ENCODE data around the gene ZNF576. TPM values are rescaled to one million over a fixed set of nuclear protein-coding genes. Genes with fewer than 3 reads are reported as not detected.
"Not testable (repeated sequence)": the region's sequence is repeated elsewhere in the genome, so short reads cannot be mapped to it uniquely, and the experiment has no call there.

The ZNF576 gene
- total RNA-seq, 2 donors from 2014 or later, result 15.9 to 19.6 TPM

DNA sequence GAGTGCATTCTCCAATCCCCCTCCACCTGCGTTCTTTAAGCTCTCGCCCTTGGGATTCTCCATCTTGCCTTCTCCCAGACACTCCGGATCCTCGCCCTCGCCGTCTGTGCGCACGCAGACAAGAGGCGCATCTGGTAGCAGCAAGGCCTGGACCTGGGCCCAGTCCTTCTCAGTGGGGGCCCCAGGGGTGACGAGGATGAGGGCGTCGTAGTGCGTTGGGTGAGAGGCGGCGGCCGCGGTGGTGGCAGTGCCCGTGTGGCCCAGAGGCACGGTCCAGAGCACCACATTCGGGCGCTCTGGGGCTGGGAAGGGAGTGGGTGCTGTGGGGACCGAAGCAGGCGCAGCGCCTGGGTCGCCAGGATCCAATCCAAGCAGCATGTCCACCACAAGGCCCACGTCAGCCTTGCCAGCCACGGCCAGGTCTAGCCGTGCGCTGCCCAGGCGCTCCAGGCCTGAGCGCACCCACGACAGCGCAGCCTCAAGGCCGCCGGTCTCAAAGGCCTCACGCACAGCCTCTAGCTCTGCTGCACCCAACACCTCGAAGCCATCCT, 3.5 kb upstream of the ZNF576 start:
- DNase-seq (ENCODE audit: low spot score in 2 of 2), result no peak
- no peak overlapping the region for H3K27ac Mint-ChIP-seq
- peaks cover 25 to 34% of the 10 kb centered on the region in 2 donors for H3K36me3 Mint-ChIP-seq
- no peak for ATAC-seq
- no peaks in the 10 kb centered on the region for H3K9me3 Mint-ChIP-seq

GRCh38 chr19:43594081-43594697, 2.2 kb upstream of the ZNF576 start:
- H3K27ac Mint-ChIP-seq, result peak overlapping the region; percentile 95 to 100
- H3K36me3 Mint-ChIP-seq, result peaks cover 25 to 38% of the 10 kb centered on the region in 2 donors
- no peak for ATAC-seq
- no peaks in the 10 kb centered on the region for H3K9me3 Mint-ChIP-seq
- no peak for DNase-seq (ENCODE audit: low spot score in 2 of 2)

DNA sequence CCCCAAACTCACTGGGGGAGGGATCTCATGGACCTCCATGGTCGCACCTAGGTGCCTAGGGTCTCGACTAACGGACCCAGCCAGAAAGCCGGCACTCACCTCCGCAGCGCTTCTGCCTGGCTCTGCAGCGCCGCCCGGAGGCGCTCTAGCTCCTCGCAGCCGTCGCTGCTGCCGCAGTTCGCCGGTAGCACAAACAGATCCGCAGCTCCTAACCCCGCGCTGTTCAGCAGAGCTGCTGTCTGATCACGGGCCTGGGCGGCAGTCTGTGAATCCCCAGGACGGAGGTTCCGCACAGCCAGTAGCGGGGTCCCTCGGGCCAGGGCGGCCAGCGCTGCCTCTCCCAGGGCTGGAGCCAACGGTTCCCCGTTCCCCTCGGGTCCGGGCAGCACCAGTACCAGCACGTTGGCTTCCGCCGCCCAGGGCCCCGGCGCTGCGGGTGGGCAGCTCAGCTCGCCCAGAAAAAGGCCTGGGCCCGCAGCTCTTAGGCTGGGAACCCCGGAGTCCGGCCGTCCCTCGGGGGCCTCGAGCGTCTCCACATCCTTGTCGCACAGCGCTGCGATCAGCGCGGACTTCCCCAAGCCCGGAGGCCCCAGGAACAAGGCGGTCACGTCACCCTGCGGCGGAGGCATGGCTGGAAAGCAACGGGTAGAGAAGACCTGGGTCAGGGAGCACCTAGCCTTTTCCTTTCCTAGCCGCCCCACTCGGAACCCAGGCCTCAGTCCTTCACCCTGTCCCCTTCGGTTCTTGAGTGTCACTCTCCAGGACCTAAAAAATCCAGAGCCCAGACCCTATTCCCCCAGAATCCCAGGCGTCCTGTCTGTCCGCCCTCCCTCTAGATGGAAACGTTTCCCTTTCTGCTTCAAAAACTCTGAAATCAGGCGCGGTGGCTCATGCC, 1.4 kb upstream of the ZNF576 start:
- DNase-seq (ENCODE audit: low spot score in 2 of 2) (peak; percentile 78), ATAC-seq (peak; percentile 60 to 66)
- Mint-ChIP-seq H3K27ac (peak overlapping the region; percentile 100), H3K36me3 (peaks cover 25 to 38% of the 10 kb centered on the region in 2 donors), H3K9me3 (no peaks in the 10 kb centered on the region)

- ATAC-seq (peak; percentile 7 to 29), DNase-seq (ENCODE audit: low spot score in 2 of 2) (no peak)
- Mint-ChIP-seq H3K27ac (peak overlapping the region; percentile 100), H3K9me3 (no peaks in the 10 kb centered on the region), H3K36me3 (peaks cover 25 to 38% of the 10 kb centered on the region in 2 donors)
These were observed 793 bp upstream of the ZNF576 start for GRCh38 chr19:43595605-43595998.

- H3K27ac Mint-ChIP-seq, result peak overlapping the region; percentile 100
- no peak for DNase-seq (ENCODE audit: low spot score in 2 of 2)
- no peak for ATAC-seq
- peaks cover 25 to 38% of the 10 kb centered on the region in 2 donors for H3K36me3 Mint-ChIP-seq
- H3K9me3 Mint-ChIP-seq, result no peaks in the 10 kb centered on the region
These were observed 557 bp downstream of the ZNF576 start for GRCh38 chr19:43596842-43597461.

DNA sequence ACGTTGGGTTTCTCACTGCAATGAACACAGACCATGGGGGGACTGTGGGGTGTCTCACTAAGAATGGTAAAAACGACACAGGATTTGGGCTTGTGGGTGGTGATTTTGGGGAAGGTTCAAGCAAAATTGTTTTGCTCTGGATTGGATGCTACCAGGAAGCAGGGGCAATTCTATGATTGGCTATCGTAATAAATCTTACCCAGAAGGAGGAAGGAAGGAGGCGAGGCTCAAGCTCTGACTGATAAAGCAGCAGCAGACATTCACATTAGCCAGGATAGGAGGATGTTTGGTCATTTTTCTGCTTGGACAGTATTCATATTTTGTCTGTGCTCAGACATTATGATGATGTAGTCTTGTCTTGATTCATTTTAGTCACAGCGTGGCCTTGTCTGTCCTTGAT, 1.5 kb downstream of the ZNF576 start:
- peaks cover 25 to 34% of the 10 kb centered on the region in 2 donors for H3K36me3 Mint-ChIP-seq
- peak overlapping the region; percentile 100 for H3K27ac Mint-ChIP-seq
- DNase-seq (ENCODE audit: low spot score in 2 of 2), result no peak
- H3K9me3 Mint-ChIP-seq, result no peaks in the 10 kb centered on the region
- ATAC-seq, result no peak

GRCh38 chr19:43598445-43599240, 2.2 kb downstream of the ZNF576 start:
- H3K27ac Mint-ChIP-seq, result peak overlapping the region in 1 of 2 donors; percentile 100
- no peaks in the 10 kb centered on the region for H3K9me3 Mint-ChIP-seq
- H3K36me3 Mint-ChIP-seq, result peaks cover 19 to 30% of the 10 kb centered on the region in 2 donors
- DNase-seq (ENCODE audit: low spot score in 2 of 2) (no peak), ATAC-seq (no peak)

DNA sequence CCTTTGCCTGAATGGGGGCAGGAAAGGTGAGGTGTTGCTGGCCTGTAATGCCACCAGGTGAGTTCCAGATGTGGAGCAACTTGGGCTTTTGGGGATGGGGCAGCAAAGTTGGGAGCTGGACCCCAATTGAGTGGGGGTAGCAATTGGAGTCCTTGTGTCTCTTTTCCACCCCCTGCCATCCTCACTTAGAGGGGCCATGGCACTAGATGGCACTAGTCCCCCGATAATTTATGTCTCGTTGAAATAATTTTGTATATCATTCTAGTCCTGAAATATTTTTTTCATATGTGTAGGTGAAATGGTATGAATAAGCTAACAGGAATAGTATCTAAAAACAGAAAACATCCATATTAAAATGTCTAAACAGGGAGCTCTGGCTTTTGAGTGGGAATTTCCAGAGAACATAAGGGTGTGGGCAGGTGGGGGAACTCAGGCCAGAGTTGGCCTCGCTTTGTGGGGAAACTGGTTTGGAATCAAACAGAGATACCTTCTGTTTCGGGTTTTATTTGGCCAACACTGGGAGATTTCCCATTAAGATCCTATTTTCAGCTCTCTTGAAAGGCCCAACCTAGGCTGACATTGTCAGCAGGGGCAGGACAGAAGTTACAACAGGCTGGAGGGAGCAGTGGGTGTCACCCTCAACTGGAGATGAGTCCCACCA, 3.4 kb downstream of the ZNF576 start:
- DNase-seq (ENCODE audit: low spot score in 2 of 2) (no peak), ATAC-seq (no peak)
- H3K9me3 Mint-ChIP-seq, result no peaks in the 10 kb centered on the region
- H3K36me3 Mint-ChIP-seq, result peaks cover 16 to 30% of the 10 kb centered on the region in 2 donors
- peak overlapping the region in 1 of 2 donors; percentile 57 for H3K27ac Mint-ChIP-seq

DNA sequence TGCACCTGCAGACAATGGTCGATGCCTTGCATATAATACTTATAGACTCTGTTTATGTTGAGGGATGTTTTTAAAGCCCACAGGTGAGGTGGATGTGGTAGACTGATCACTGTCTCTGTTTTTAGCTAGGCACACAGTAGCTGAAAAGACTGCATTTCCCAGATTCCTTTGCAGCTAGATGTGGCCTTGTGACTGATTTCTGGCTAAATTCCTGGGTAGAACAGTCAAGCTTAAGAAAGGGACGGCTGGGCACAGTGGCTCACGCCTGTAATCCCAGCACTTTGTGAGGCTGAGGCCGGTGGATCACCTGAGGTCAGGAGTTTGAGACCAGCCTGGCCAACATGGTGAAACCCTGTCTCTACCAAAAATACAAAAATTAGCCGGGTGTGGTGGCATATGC, 3.9 kb downstream of the ZNF576 start:
- DNase-seq (ENCODE audit: low spot score in 2 of 2); ATAC-seq: not testable (repeated sequence)
- H3K27ac Mint-ChIP-seq, result peak overlapping the region in 1 of 2 donors; percentile 57

DNA sequence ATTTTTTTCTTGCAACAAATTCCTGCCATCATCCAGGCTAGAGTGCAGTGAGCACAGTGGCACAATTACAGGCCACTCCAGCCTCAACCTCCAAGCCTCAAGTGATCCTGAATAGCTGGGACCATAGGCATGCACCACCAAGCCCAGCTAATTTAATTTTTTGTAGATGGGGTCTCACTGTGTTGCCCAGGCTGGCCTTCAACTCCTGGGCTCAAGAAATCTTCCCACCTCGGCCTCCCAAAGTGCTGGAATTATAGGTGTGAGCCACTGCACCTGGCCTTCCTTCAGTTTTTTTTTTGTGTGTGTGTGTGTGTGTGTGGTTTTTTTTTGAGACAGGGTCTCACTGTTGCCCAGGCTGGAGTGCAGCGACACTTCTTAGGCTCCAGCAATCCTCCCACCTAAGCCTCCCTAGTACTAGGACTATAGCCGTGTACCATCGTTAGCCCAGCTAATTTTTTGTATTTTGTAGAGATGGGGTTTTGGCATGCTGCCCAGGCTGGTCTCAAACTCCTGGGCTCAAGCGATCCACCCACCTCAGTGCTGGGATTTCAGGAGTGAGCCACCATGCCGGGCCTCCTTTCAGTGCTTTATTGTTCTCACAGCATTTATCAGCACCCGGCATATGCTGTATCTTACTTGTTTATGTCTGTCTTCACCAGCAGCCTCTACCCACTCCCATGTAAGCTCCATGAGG, 9.6 kb downstream of the ZNF576 start:
- H3K27ac Mint-ChIP-seq, result peak overlapping the region; percentile 77 to 93
- H3K36me3 Mint-ChIP-seq, result no peaks in the 10 kb centered on the region
- DNase-seq (ENCODE audit: low spot score in 2 of 2), result no peak
- H3K9me3 Mint-ChIP-seq, result no peaks in the 10 kb centered on the region
- no peak for ATAC-seq

More for the DNA sequence above, 3.9 kb downstream of the ZNF576 start:
- H3K9me3 Mint-ChIP-seq, result not testable (repeated sequence)
- peaks cover 15 to 27% of the 10 kb centered on the region in 2 donors for H3K36me3 Mint-ChIP-seq

DNA sequence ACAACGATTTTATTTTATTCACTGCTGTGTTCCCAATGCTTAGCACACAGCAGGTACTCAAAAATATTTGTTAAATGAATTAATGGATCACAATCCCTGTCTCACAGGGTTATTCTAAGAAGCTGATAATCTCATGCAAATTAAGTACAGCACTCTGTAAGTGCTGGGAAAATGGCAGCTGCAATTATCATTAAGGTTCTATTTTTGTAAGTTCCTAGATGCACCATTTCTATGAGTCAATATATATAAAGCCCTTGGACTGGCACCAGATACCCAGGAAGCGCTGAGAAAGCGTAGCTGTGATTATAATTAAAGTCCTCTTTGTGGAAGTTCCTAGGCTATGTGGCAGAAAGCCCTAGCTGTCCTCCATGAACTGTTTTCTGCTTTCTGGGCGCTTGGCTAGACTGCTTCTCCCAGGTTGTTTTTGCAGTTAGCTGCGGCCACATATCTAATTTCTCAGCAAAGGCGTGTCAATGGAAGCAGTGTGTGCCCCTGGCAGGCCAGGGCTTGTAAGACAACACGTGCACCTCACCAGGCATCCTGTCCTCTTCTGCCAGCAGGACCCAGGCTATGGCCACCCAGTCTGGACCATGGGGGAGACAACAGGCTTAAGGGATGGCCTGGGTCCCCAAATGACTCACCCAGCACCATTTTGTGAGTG, 10.3 kb downstream of the ZNF576 start:
- peak overlapping the region in 1 of 2 donors; percentile 93 for H3K27ac Mint-ChIP-seq
- H3K9me3 Mint-ChIP-seq, result no peaks in the 10 kb centered on the region
- ATAC-seq, result no peak
- H3K36me3 Mint-ChIP-seq, result no peaks in the 10 kb centered on the region
- DNase-seq (ENCODE audit: low spot score in 2 of 2), result no peak

DNA sequence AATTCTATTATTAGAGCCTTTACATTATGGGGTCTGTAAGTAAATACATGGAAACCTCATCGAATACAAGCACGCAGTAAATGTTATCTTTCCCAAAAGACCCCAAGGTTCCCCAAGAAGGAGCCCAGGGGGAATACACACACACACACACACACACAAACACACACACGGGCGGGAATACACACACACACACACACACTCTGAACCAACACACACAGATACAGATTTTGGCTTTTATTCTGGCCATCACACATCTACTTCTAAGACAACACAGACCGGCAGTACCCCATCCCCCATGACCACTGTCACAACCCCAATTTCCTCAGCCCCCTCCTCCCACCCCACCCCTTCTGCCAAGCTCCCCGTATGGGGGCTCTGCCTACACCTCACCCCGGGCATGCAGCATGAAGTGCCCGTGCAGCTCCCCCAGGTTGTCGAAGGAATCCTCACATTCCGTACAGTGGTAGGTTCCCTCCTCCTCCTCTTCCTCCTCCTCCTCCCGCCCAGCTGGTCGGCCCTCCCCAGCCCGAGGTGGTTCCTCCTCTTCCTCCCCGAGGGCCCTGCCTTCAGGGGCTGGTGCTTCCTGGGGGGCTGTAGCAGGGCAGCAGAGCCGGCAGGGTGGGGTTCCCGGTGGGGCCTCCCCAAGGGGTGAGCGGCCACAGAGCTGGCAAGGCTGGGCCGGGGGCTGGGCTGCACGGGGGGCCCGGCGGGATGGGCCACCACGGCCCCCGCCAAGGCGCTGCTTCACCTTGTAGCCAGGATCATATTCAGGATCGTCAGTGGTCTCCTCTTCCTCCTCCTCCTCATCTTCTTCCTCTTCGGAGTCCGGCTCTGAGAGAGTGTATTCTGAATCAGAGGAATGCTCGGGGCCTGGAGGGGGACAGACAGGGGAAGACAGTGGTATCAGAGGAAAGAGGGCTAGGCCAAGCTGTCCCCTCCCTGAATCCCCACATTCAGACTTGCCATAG, 11.1 kb downstream of the ZNF576 start:
- H3K36me3 Mint-ChIP-seq, result no peaks in the 10 kb centered on the region
- no peak for DNase-seq (ENCODE audit: low spot score in 2 of 2)
- peak overlapping the region in 1 of 2 donors; percentile 2 for H3K27ac Mint-ChIP-seq
- no peak for ATAC-seq
- no peaks in the 10 kb centered on the region for H3K9me3 Mint-ChIP-seq

- DNase-seq (ENCODE audit: low spot score in 2 of 2), result no peak
- ATAC-seq, result no peak
- no peaks in the 10 kb centered on the region for H3K9me3 Mint-ChIP-seq
- H3K27ac Mint-ChIP-seq, result peak overlapping the region in 1 of 2 donors; percentile 76
- H3K36me3 Mint-ChIP-seq, result no peaks in the 10 kb centered on the region
These were observed 13.5 kb downstream of the ZNF576 start for GRCh38 chr19:43609872-43610271.

- peak overlapping the region; percentile 67 to 76 for H3K27ac Mint-ChIP-seq
- no peak for ATAC-seq
- no peaks in the 10 kb centered on the region for H3K9me3 Mint-ChIP-seq
These were observed 14.1 kb downstream of the ZNF576 start for GRCh38 chr19:43610493-43610892.

More at GRCh38 chr19:43610493-43610892, 14.1 kb downstream of the ZNF576 start:
- DNase-seq (ENCODE audit: low spot score in 2 of 2), result no peak
- H3K36me3 Mint-ChIP-seq, result no peaks in the 10 kb centered on the region

Measured in activated naive CD4-positive, alpha-beta T cell treated with anti-CD3 and anti-CD28 coated beads, Interleukin-2, amount 50 U/mL, for 72 hours (primary cell).